Measurements from ENCODE around the gene SH3YL1.

Gene SH3YL1

GRCh38 chr2:256094-256493 lies 7.7 kb downstream of the SH3YL1 start:
- DNase-seq (ENCODE audit: low spot score): no peak

- DNase-seq (ENCODE audit: low spot score): no peak
Observed at GRCh38 chr2:255195-255594, 8.6 kb downstream of the SH3YL1 start.

- DNase-seq (ENCODE audit: low spot score): no peak
Observed at GRCh38 chr2:254241-254640, 9.6 kb downstream of the SH3YL1 start.

DNA sequence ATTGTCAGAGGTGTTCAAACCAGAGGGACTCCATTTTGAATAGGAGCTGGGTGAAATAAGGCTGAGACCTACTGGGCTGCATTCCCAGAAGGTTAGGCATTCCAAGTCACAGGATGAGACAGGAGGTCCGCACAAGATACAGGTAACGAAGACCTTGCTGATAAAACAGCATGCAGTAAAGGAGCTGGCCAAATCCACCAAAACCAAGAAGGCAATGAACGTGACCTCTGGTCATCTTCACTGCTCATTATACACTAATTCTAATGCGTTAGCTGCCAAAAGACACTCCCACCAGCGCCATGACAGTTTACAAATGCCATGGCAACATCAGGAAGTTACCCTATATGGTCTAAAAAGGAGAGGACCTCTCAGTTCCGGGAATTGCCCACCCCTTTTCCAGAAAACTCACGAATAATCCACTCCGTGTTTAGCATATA lies 10.6 kb downstream of the SH3YL1 start:
- no peak for DNase-seq (ENCODE audit: low spot score)

DNA sequence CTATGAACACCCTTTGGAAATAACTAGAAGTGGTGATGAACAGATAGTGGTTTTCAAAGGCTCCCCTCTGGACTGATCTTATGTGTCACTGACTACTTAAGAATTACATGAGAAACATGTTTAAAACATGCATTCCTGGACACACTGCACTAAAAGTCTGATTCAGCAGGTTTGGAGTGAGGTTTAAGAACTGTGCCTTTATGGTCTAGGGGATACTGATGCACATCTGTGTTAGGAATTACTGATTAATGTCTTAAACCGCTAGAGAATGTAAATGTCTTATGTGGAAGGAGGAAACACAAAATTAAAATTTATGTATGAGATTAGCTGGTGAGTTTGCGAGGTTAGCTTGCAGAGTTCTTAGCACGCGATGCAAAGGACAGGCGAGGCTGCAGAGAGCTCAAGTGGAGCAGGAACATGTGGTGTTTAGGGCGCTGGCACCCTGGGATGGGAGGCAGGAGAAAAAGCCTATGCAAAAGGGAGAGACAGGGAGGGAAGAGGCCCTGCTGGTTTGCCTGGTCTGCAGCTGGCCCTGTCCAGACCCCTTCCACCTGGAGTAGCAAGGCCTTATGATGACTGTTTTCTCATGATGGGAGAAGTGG lies 11.7 kb downstream of the SH3YL1 start:
- no peak for DNase-seq (ENCODE audit: low spot score)

DNA sequence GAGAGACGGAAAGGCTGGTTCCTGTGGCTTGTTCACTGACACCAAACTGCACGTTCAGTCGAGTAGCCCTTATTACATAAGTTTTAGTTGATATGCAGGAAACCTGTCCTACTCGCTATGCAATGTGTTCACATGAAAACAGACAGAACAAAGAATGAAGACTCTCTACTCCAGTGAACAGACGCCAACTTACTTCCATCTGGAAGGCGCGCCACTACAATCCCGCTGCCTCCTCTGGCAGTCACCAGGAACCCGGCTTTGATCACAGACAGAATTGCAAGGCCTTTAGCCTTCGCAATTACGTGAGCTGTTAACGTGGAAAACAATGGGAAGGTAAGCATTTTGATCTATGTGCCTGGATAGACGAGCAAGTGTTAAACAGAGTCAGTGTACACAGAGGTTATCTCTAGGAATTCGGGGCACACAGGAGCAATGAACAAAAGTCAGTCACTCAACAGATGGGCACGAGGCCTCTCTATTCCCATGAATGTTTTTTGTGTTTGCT lies 14.2 kb downstream of the SH3YL1 start:
- DNase-seq (ENCODE audit: low spot score): no peak

DNA sequence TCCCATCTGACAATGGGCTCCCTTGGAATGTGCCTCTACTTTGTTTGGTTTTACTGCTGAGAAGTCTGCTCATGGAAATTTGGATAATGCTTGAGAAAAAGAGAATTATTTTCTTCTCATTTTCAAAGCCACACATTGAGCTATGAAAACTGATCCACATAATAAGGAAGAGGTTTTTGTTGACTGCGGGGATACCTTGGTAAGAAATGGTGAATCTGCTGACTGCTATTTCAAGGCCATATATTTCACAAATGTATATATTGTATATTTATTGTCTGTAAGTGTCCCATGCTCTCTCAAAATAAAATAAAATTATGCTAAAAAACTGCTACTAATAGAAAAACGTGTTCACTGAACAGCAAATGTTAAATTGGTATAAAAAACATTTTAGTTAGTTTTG lies 15.1 kb downstream of the SH3YL1 start:
- DNase-seq (ENCODE audit: low spot score): no peak

- peak; percentile 61 for DNase-seq (ENCODE audit: low spot score)
Observed at GRCh38 chr2:246489-247144, 17.2 kb downstream of the SH3YL1 start.

DNA sequence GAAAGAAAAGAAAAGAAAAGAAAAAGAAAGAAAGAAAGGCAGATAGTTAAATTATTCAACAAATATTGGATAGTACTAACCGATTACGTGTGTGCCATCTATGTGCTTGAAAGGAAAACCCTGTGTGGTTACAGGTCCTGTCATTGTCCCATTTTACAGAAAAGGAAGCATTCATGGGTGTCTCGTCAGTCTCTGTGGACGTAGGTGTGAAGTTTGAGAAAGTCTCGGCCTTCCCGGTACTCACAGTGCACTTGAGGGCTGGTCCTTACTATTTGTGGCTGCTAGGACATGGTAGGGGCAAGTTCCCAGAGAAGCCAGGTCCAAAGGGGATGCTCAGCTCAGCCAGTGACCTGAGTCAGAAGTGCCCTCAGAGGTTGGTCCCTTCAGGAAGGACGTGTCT lies 19.3 kb downstream of the SH3YL1 start:
- no peak for DNase-seq (ENCODE audit: low spot score)

GRCh38 chr2:238869-239268 lies 25.0 kb downstream of the SH3YL1 start:
- DNase-seq (ENCODE audit: low spot score): no peak

GRCh38 chr2:238431-238830 lies 25.4 kb downstream of the SH3YL1 start:
- no peak for DNase-seq (ENCODE audit: low spot score)

GRCh38 chr2:237878-238277 lies 26.0 kb downstream of the SH3YL1 start:
- DNase-seq (ENCODE audit: low spot score): no peak

DNA sequence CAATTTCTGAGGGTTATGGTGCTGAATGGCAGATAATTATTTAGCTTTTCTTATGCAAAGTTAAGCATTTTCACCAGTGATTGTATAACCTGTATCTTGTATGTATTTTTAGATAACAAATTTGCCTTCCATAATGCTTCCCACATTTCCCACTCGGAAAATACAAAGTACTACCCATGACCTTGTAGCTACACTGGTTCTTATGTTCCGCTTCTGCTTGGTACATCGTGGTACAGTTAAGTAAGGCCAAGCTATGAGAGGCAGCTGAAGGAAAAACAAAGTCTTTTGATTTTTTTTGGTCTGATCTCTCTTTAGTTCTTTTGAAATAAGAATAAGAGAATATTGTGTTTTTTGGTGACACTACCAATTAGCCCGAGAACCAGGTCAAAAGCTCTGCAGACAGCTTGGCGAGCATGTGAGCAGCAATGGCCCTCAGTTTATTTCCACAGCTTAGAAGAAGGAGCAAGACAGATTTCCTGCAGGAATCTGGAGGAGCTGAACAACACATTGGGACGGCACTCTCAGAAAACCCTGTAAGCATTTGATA lies 26.8 kb downstream of the SH3YL1 start:
- DNase-seq (ENCODE audit: low spot score): no peak

DNA sequence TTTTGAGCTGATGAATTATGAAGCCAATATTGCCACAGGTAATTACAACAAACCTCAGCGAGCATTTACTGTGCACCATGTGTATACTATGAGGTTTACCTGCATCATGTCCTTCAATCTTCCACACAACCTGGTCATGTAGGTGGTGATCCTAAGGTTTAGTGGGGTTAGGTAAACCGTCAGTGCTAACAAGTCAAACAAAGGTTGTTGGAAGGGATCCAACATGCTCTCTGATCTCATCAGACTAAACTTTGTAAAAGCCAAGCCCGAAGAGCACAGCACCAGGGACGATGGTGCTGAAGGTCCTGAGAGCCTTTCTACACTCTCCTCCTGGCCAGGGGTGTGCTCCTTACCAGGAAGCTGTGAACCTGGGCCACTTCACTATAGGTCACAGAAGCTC lies 29.4 kb downstream of the SH3YL1 start:
- DNase-seq (ENCODE audit: low spot score): no peak

- DNase-seq (ENCODE audit: low spot score): no peak
Observed at GRCh38 chr2:233030-233429, 30.8 kb downstream of the SH3YL1 start.

- no peak for DNase-seq (ENCODE audit: low spot score)
Observed at GRCh38 chr2:231521-232185, 32.2 kb downstream of the SH3YL1 start.

DNA sequence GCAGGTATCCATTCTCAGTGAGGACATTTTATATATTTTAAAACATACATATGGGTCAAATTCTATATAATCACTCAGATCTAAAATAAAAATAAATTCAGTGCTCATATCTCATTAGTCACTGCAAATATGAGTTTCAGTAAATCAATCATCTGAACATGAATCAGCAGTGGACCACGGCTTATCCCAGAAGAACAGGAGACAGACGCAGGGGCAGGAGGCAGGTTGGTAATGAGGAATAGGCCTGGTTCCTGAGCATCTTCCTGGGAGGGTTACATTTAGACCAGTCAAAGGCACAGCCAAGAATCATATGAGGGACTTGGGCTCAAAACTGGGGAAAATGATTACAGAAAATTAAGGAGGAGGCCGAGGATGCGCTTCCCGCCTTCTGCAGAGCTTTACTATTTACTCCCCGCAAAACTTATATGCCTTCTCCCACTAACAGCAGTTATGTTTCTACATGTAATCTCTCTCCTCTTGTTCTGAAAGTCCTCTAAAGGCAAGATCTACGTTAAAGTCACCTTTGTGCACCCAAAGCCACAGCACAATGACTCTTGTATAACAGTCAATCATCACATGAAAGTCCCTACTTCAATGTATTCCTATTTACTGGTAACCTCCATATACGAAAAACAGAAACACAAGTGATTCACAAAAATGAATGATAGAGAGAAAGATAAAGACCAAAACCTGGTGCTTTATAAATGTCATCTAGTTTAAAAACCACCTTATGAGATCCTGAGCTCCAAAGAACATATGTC lies 35.1 kb downstream of the SH3YL1 start:
- DNase-seq (ENCODE audit: low spot score): no peak

DNA sequence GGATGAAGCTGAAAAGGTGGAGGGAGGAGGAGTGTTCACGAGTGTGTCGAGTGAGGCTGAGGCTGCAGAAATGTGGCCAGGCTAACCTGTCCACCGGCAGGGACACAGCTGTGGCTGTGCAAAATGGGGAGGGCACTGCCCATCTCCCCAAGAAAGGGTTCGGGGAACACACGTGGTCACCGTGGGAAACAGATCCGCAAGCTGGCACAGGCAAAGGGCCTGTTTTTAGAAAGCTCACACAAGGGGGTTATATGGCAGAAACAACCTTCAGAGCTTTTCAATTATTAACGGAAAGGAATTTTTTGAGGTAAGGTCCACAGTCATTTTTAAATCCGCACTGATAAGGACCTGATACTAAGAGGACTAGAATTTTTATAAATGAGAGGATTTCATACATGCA lies 35.7 kb downstream of the SH3YL1 start:
- no peak for DNase-seq (ENCODE audit: low spot score)

- no peak for DNase-seq (ENCODE audit: low spot score)
Observed at GRCh38 chr2:223971-224760, 39.7 kb downstream of the SH3YL1 start.

GRCh38 chr2:223451-223850 lies 40.4 kb downstream of the SH3YL1 start:
- no peak for DNase-seq (ENCODE audit: low spot score)

DNA sequence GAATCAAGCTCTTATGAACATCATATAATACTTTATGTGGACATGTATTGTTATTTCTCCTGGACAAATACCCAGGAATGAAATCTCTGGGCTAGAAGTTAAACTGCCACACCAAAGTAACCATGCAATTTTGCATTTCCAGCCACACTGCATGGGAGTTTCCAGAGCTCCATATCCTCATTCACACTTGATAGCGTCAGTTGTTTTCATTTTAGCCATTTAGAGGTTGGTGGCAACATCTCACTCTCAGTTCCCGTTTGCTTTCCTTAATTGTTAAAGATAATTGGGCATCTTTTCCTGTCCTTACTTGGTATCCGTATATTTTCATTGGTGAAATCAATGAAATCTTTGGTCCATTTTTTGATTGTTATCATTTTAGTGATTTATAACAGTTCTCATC lies 47.8 kb downstream of the SH3YL1 start:
- DNase-seq (ENCODE audit: low spot score): no peak
